Activated CD4-positive, alpha-beta T cell treated with anti-CD3 and anti-CD28 coated beads, Interleukin-2, amount 50 U/mL, for 16 hours (primary cell): Measurements from ENCODE around the gene MICAL2.

Experiments used
- DNase-seq: peaks from one replicate; pipeline ENCODE4 v3.0.0-alpha.2; 2020

MICAL2 gene

GRCh38 chr11:12253843-12254281, 143.5 kb downstream of the MICAL2 start:
- no peak for DNase-seq

GRCh38 chr11:12258451-12258850, 148.1 kb downstream of the MICAL2 start:
- DNase-seq, result no peak

GRCh38 chr11:12259956-12260355, 149.6 kb downstream of the MICAL2 start:
- no peak for DNase-seq

- DNase-seq, result no peak
Measured at GRCh38 chr11:12260731-12261521, 150.5 kb downstream of the MICAL2 start.

GRCh38 chr11:12261551-12261950, 151.2 kb downstream of the MICAL2 start:
- DNase-seq, result no peak

GRCh38 chr11:12263141-12263693, 152.8 kb downstream of the MICAL2 start:
- DNase-seq, result no peak

- no peak for DNase-seq
Measured at GRCh38 chr11:12264361-12264760, 154.0 kb downstream of the MICAL2 start.

GRCh38 chr11:12266132-12266531, 155.7 kb downstream of the MICAL2 start:
- DNase-seq, result no peak

GRCh38 chr11:12266943-12267342, 156.6 kb downstream of the MICAL2 start:
- DNase-seq, result no peak

- DNase-seq, result no peak
Measured at GRCh38 chr11:12267921-12268320, 157.5 kb downstream of the MICAL2 start.

GRCh38 chr11:12269104-12269441, 158.7 kb downstream of the MICAL2 start:
- no peak for DNase-seq

GRCh38 chr11:12269446-12270214, 159.2 kb downstream of the MICAL2 start:
- no peak for DNase-seq

- no peak for DNase-seq
Measured at GRCh38 chr11:12270215-12270797, 159.9 kb downstream of the MICAL2 start.

GRCh38 chr11:12270817-12271216, 160.4 kb downstream of the MICAL2 start:
- no peak for DNase-seq

- DNase-seq, result no peak
Measured at GRCh38 chr11:12271241-12271640, 160.9 kb downstream of the MICAL2 start.

- DNase-seq, result no peak
Measured at GRCh38 chr11:12271826-12272366, 161.5 kb downstream of the MICAL2 start.

GRCh38 chr11:12272821-12273617, 162.6 kb downstream of the MICAL2 start:
- no peak for DNase-seq

GRCh38 chr11:12273618-12273995, 163.2 kb downstream of the MICAL2 start:
- DNase-seq, result no peak

- DNase-seq, result no peak
Measured at GRCh38 chr11:12274056-12274455, 163.7 kb downstream of the MICAL2 start.

GRCh38 chr11:12274558-12275197, 164.3 kb downstream of the MICAL2 start:
- DNase-seq, result no peak

- DNase-seq, result no peak
Measured at GRCh38 chr11:12275818-12276217, 165.4 kb downstream of the MICAL2 start.

GRCh38 chr11:12276356-12276755, 166.0 kb downstream of the MICAL2 start:
- no peak for DNase-seq
